NCI-H446 (cell line): ENCODE measurements around the gene RNF5.
A peak's percentile ranks its signal among the peaks of the same experiment; 100 is the strongest.
"Not testable (repeated sequence)": the region's sequence is repeated elsewhere in the genome, so short reads cannot be mapped to it uniquely, and the experiment has no call there.

Experiments used
- DNase-seq, 2 experiments: peaks; one replicate each; lab custom pipeline; 2025; lab: John Stamatoyannopoulos, UW

The RNF5 gene

DNA sequence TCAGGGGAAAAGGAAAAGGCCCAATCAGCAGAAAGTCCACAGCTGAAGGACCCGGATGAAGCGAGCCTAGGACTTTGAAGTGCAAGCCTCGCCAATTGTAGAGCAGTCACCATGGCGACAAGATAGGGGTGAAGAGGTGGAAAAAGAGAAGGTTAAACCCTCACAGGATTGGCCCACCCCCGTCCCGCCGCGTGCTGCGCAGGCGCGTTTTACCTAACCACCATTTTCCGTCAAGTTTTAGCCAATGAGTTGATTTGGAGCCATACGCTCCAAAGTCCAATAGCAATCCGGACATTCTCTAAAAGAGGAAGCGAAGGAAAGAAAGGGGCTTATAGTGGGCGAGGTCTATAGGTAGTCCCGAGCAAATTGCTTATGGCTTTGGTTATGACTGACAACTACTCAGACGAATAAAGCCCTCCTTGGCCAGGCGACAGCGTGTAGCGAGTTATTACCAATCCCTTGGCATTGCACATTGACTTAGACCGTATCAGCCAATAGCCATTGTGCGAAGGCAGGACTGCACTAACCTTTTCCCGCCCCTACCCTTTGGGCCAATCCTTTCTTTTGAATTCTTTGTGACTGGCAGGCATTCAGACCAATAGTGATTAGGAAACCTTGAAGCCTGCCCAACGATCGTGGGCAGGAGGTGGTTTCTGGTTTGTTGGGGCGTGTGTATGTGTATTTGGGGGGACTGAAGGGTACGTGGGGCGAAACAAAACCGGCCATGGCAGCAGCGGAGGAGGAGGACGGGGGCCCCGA is at the start of gene RNF5:
TSS of gene RNF5 (plus strand) at position 618 of the 759 bp plus-strand sequence. CDS start at position 725, 107 bp downstream.
- DNase-seq, result peak; percentile 100

GRCh38 chr6:32128751-32129296 is 49.4 kb upstream of the RNF5 start:
- no peak for DNase-seq

DNA sequence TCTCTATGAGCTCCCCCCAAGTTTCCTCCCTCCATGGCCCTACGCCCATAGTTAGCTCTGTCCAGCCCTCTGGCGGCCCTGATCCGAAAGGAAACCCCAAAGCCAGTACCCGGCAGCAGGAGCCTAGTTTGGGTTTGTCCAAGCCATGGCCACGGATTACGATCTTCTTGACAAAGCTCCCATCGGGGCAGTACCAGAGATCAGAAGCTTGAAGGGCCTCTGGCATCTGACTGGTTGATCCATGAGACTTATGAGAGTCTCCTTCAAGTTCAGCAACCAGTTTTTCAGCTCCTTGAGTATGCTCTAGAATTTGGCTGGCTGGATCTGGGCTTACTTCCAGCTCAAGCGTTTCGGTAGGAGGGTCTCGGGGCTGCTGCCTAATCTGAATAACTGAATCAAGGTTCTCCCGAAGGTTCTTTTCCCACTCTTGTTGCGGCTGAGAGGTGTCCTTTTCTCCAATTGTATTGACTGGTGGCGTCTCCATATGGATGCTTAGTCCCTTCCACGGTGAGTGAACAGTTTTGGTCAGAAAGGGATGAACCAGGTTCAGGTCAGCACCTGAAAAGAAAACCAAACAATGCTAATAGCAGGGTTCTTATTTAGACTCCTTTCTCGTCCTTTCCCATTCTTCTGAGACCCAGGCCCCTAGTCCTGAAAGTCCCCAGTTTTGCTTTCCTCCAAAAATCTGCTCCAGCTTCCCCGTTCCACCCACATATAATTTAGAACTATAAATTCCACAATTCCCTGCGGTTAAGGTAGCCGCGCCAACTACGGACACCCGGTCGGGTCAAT is 48.7 kb upstream of the RNF5 start:
- DNase-seq, result no peak

DNA sequence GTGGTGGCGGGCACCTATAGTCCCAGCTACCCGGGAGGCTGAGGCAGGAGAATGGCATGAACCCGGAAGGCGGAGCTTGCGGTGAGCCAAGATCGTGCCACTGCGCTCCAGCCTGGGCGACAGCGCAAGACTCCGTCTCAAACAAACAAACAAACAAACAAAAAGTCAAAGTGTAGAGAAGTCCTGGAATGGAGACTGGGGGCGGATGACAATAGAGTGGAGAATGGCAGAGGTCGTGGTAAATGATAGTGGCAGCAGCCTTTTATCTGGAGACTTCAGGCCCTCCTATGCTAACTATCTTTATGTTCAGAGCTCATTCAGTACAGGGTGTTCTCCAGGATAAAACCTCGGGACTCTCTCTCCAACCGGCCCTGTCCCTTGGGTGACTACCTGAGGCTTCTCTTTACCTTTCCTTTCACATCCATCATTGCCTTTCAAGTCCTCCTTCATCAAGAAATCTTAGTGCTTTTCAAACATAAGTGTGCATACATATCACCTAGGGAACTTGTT is 46.7 kb upstream of the RNF5 start:
- DNase-seq, result no peak

DNA sequence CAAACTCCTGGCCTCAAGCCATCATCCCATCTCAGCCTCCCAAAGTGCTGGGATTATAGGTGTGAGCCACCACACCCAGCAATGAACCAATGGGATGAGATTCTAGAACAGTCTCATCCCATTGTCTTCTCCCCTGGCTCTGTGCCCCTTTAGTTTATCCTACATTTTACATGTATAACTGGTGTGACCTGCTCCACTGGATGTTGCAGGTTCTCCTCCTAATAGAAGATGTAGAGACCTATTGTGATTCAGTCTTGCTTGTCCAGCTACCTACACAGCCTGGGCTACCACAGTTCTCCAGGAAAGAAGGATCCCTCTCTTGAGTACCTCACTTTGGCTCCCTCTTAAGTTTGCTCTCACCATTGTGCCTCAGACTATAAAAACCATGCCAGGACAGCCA is 46.1 kb upstream of the RNF5 start:
- no peak for DNase-seq

DNA sequence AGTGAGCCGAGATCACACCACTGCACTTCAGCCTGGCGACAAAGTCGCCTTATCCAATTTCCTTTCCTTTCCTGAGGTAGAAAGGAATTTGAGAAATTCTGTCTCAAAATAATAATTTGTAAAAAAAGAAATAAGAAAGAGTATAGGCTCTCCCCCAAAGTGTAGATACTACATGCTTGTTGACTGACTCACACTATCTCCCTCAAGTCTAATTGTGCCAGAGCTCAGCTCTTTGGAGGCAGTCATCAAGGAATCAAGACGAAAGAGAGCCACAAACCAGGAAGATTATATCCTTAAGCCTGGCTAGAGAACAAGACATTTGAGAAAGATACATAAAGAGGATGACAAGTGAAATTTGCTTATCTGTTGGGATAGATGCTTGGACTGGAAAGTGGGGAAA is 44.4 kb upstream of the RNF5 start:
- DNase-seq, result no peak

DNA sequence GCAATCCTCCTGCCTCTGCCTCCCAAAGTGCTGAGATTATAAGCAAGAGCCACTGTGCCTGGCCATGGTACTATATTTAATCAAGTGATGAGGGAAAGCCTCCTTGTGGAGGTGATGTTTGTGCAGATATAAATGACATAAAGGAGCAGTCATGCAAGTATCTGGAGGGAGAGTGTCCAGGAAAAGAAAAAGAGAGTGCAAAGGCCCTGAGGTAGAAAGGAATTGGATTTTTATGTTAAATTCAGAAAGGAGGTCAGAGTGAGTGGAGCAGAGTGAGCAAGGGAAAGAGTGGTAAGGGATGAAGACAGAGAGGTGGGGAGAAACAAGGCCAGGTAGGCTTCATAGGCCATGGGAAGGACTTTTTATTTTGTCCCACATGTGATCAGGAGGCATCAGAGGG is 40.8 kb upstream of the RNF5 start:
- no peak for DNase-seq

DNA sequence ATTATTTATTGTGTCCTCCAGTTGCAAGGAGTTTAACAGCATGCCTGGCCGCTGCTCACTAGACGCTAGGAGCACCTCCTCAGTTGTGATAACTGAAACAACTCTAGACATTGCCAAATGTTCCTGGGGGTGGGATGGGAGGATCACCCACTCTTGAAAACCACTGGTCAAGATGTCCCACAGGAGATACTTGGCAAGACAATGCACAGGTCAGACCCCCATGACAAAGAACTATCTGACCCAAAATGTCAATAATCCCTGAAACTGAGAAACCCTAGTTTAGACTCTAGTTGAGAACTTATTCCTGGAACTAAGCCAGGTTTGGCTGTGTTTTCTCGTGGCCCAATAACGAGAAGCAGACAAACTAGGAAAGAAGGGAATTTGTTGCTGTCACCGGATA is 38.6 kb upstream of the RNF5 start:
- DNase-seq, result no peak

GRCh38 chr6:32140420-32141046 is 37.7 kb upstream of the RNF5 start:
- DNase-seq, result no peak

- DNase-seq, result not testable (repeated sequence)
Measured at GRCh38 chr6:32144238-32144637, 34.0 kb upstream of the RNF5 start.

- no peak for DNase-seq
Measured at GRCh38 chr6:32146287-32146686, 31.9 kb upstream of the RNF5 start.

DNA sequence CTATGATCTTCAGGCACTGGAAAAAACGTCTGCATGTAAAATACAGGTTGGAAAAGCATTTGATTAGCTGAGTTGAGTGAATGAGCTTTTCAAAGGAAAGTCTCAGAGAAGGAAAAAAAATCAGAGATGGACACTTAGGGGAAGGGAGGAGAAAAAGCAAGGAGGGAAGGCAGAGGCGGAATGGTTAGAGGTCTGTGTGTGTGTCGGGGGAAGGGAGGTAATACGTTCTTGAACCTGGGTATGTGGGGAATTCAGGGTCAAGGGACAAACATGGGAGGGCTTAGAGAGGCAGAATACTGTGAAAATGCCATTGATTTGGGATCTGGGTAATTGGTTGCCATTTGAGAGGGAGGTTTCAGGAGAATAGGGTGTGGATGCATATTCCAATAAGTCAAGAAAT is 31.5 kb upstream of the RNF5 start:
- DNase-seq, result no peak

- no peak for DNase-seq
Measured at GRCh38 chr6:32147401-32148132, 30.6 kb upstream of the RNF5 start.

GRCh38 chr6:32148289-32149091 is 29.7 kb upstream of the RNF5 start:
- no peak for DNase-seq

GRCh38 chr6:32149092-32149755 is 29.0 kb upstream of the RNF5 start:
- no peak for DNase-seq

DNA sequence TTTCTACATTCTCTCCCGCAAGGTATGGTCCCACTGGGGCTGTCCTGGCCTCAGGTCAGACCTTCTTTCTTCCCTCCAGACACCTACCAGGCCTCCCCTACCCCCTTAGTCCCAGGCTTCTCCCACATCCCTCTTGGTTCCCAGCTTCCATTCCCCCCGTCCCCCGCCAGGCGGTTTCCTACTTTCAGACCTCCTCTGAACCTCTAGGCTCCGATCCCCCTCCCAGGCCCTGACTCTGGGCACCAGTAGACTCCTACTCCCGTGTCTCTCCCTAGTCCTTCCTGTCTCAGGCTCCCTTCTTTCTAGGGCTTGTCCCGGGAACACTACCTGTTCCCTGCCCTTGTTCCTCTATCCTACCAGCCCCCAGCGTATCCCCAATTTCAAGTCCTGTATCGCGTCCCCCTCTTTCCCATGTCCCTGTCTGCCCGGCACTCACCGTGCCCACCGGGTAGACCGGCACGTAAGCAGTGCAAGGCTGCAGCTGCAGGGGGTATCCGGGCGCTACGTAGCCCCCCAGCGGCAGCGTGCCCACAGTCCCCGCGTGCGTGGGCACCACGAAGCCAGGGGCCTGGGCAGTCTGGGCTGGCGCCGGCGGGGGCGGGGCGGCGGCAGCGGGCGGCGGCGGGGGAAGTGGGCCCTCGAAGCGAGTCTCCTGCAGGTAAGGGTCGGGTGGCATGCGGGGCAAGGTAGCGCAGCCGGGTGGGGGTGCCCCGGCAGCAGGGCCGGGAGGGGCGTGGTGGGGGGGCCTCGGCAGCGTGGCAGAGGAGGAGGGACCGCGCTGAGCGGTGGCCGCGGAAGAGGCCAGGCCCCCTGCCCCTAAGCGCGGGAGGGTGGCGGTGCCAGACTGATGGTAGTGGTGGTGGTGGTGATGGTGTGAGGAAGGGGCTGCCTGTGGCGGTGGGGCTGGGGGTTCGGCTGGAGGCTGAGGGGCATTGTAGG is 28.0 kb upstream of the RNF5 start:
- DNase-seq, result no peak

DNA sequence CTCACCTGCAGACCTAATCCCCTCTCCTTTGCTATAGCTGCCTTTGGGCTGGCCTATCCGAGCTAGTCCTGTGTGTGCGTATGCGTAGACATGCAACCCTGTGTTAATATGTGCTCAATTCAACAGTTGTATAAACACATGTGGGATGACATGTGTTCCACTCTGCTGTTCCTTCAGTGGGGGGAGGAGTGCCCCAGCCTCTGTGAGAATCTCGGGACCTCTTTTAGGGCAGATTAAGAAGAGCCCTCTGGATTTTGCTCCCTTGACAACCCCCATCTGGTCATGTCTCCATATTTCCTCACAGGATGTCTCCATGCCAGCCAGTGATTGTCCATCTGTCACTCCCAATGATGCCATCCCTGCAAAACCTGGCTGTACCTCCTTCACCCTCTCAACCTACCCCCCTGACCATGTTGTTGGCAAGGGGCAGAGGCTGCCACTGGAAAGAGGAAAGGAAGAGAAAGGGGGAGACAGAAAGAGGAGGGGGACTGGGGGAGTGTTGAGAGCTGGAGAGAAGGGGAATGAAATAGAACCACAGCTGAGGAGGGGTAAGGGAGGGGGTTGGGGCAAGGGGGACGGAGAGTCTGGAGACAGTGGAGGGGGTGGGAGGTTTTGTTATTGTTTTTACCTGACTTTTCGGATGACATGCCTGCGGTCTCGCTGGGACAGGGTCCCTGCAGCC is 26.9 kb upstream of the RNF5 start:
- DNase-seq, result peak; percentile 53 to 61
